ENCODE data around the gene LRRC8D. TPM values are rescaled to one million over a fixed set of nuclear protein-coding genes. Genes with fewer than 3 reads are reported as not detected.

The LRRC8D gene
- total RNA-seq, 5 donors from 2014 or later (not counting 1 experiment from before 2014, with no cell fraction given): 23.8 to 43.4 (median 33.0) TPM

GRCh38 chr1:89816366-89816765 lies 4.5 kb upstream of the LRRC8D start:
- ATAC-seq (replicated peaks in 1 of 4): no peak
- H3K4me1 Mint-ChIP-seq: peaks cover 19 to 31% (median 22%) of the 10 kb centered on the region in 3 donors
- CTCF ChIA-PET: interaction anchor here in 1 of 2 donors (0.8 kb wide), 1 partner anchor 21 kb away, joined by 4 read pairs; no protein-coding TSS in a partner anchor

GRCh38 chr1:89821322-89822108 lies 683 bp downstream of the LRRC8D start:
- peaks cover 11 to 17% of the 10 kb centered on the region in 2 experiments for H3K4me1 ChIP-seq (ENCODE audit: control insufficient read depth in 1 of 2, extremely low read depth in 1 of 2, insufficient read depth in 2 of 2, low read length in 2 of 2)

More at GRCh38 chr1:89816366-89816765, 4.5 kb upstream of the LRRC8D start:
- Histone ChIP-seq H3K36me3 (ENCODE audit: control insufficient read depth in 2 of 2, extremely low read depth in 1 of 2, insufficient read depth in 1 of 2, low read length in 1 of 2) (no peaks in the 10 kb centered on the region), H3K27ac (ENCODE audit: low read length) (no peak overlapping the region), H3K9me3 (no peaks in the 10 kb centered on the region), H3K4me3 (ENCODE audit: control insufficient read depth in 1 of 2, extremely low read depth in 1 of 2, low read length in 1 of 2) (no peak overlapping the region), H3K27me3 (replicated peaks in 1 of 2; ENCODE audit: control insufficient read depth in 2 of 2, extremely low read depth in 1 of 2, insufficient read depth in 2 of 2, low read length in 1 of 2) (peaks cover 0 to 4% of the 10 kb centered on the region in 2 experiments), H3K4me1 (ENCODE audit: control insufficient read depth in 1 of 2, extremely low read depth in 1 of 2, insufficient read depth in 2 of 2, low read length in 2 of 2) (peaks cover 6 to 11% of the 10 kb centered on the region in 2 experiments)
- POLR2A ChIA-PET: interaction anchor here in 1 of 2 donors (0.6 kb wide), 1 partner anchor 25 kb away, joined by 3 read pairs; no protein-coding TSS in a partner anchor
- whole genome bisulfite sequencing (ENCODE audit: insufficient coverage): no CpG with 5 or more reads among the region's 2 CpGs
- Mint-ChIP-seq H3K36me3 (no peaks in the 10 kb centered on the region), H3K4me3 (no peak overlapping the region), H3K27ac (no peak overlapping the region), H3K9me3 (no peaks in the 10 kb centered on the region), H3K27me3 (peaks cover 4 to 11% of the 10 kb centered on the region in 2 donors)
- DNase-seq: no peak

GRCh38 chr1:89822109-89822962 lies 1.5 kb downstream of the LRRC8D start:
- ChIA-PET POLR2A (interaction anchor here (0.6 to 1.1 kb wide), 5 partner anchors 21 to 1195 kb away, joined by 3 to 6 read pairs (median 3); no protein-coding TSS in a partner anchor), CTCF (interaction anchor here (0.9 to 1.2 kb wide), 2 partner anchors 20 to 21 kb away, joined by 3 to 8 read pairs; no protein-coding TSS in a partner anchor)
- Histone ChIP-seq H3K27ac (ENCODE audit: low read length) (peak overlapping the region; percentile 38), H3K27me3 (replicated peaks in 1 of 2; ENCODE audit: control insufficient read depth in 2 of 2, extremely low read depth in 1 of 2, insufficient read depth in 2 of 2, low read length in 1 of 2) (no peaks in the 10 kb centered on the region), H3K4me1 (ENCODE audit: control insufficient read depth in 1 of 2, extremely low read depth in 1 of 2, insufficient read depth in 2 of 2, low read length in 2 of 2) (peaks cover 11 to 17% of the 10 kb centered on the region in 2 experiments), H3K9me3 (no peaks in the 10 kb centered on the region), H3K4me3 (ENCODE audit: control insufficient read depth in 1 of 2, extremely low read depth in 1 of 2, low read length in 1 of 2) (peak overlapping the region; percentile 81), H3K36me3 (ENCODE audit: control insufficient read depth in 2 of 2, extremely low read depth in 1 of 2, insufficient read depth in 1 of 2, low read length in 1 of 2) (no peaks in the 10 kb centered on the region)
- Mint-ChIP-seq H3K4me3 (peak overlapping the region; percentile 84 to 94 (median 87)), H3K27ac (peak overlapping the region; percentile 73 to 88), H3K27me3 (no peaks in the 10 kb centered on the region), H3K36me3 (peaks cover 3% of the 10 kb centered on the region), H3K4me1 (peaks cover 28 to 38% (median 38%) of the 10 kb centered on the region in 3 donors), H3K9me3 (no peaks in the 10 kb centered on the region)
- ATAC-seq (replicated peaks in 1 of 4) (no peak), DNase-seq (no peak)
- WGBS (ENCODE audit: insufficient coverage): 67% methylated on average over 9 of the region's 17 CpGs

More at GRCh38 chr1:89821322-89822108, 683 bp downstream of the LRRC8D start:
- Histone ChIP-seq H3K27ac (ENCODE audit: low read length) (peak overlapping the region; percentile 52), H3K4me3 (ENCODE audit: control insufficient read depth in 1 of 2, extremely low read depth in 1 of 2, low read length in 1 of 2) (peak overlapping the region; percentile 81), H3K9me3 (no peaks in the 10 kb centered on the region), H3K36me3 (ENCODE audit: control insufficient read depth in 2 of 2, extremely low read depth in 1 of 2, insufficient read depth in 1 of 2, low read length in 1 of 2) (no peaks in the 10 kb centered on the region), H3K27me3 (replicated peaks in 1 of 2; ENCODE audit: control insufficient read depth in 2 of 2, extremely low read depth in 1 of 2, insufficient read depth in 2 of 2, low read length in 1 of 2) (no peaks in the 10 kb centered on the region)
- DNase-seq (peak; percentile 11 to 73 (median 44)), ATAC-seq (replicated peaks in 1 of 4) (peak; percentile 61 to 65 (median 64))
- Mint-ChIP-seq H3K4me3 (peak overlapping the region; percentile 84 to 94 (median 87)), H3K9me3 (no peaks in the 10 kb centered on the region), H3K4me1 (peaks cover 28 to 38% (median 38%) of the 10 kb centered on the region in 3 donors), H3K27me3 (no peaks in the 10 kb centered on the region), H3K36me3 (peaks cover 3% of the 10 kb centered on the region), H3K27ac (peak overlapping the region; percentile 73 to 88)
- CTCF ChIA-PET: interaction anchor here (0.9 to 1.2 kb wide), 2 partner anchors 21 to 22 kb away, joined by 3 to 8 read pairs; no protein-coding TSS in a partner anchor
- under 1% methylated on average over 49 of the region's 73 CpGs for WGBS (ENCODE audit: insufficient coverage)
- POLR2A ChIA-PET: interaction anchor here (0.6 to 1.1 kb wide), 7 partner anchors 22 to 1195 kb away, joined by 3 to 6 read pairs (median 3); no protein-coding TSS in a partner anchor

- Mint-ChIP-seq H3K27me3 (no peaks in the 10 kb centered on the region), H3K4me3 (peak overlapping the region in 1 of 3 donors; percentile 94), H3K36me3 (peaks cover 6% of the 10 kb centered on the region), H3K27ac (peak overlapping the region; percentile 2 to 25), H3K9me3 (no peaks in the 10 kb centered on the region), H3K4me1 (peaks cover 28 to 38% (median 38%) of the 10 kb centered on the region in 3 donors)
- CTCF ChIA-PET: interaction anchor here in 1 of 2 donors (0.8 kb wide), 1 partner anchor 192 kb away, joined by 5 read pairs; no protein-coding TSS in a partner anchor
- DNase-seq (no peak), ATAC-seq (replicated peaks in 1 of 4) (no peak)
- Histone ChIP-seq H3K9me3 (no peaks in the 10 kb centered on the region), H3K27ac (ENCODE audit: low read length) (no peak overlapping the region), H3K4me1 (ENCODE audit: control insufficient read depth in 1 of 2, extremely low read depth in 1 of 2, insufficient read depth in 2 of 2, low read length in 2 of 2) (peaks cover 11 to 17% of the 10 kb centered on the region in 2 experiments), H3K36me3 (ENCODE audit: control insufficient read depth in 2 of 2, extremely low read depth in 1 of 2, insufficient read depth in 1 of 2, low read length in 1 of 2) (no peaks in the 10 kb centered on the region), H3K27me3 (replicated peaks in 1 of 2; ENCODE audit: control insufficient read depth in 2 of 2, extremely low read depth in 1 of 2, insufficient read depth in 2 of 2, low read length in 1 of 2) (no peaks in the 10 kb centered on the region), H3K4me3 (ENCODE audit: control insufficient read depth in 1 of 2, extremely low read depth in 1 of 2, low read length in 1 of 2) (no peak overlapping the region)
- WGBS (ENCODE audit: insufficient coverage): 100% methylated on average over 1 of the region's 4 CpGs
- POLR2A ChIA-PET: interaction anchor here in 1 of 2 donors (0.9 kb wide), 1 partner anchor 13 kb away, joined by 3 read pairs; no protein-coding TSS in a partner anchor
Measured at GRCh38 chr1:89822999-89823628, 2.3 kb downstream of the LRRC8D start.

GRCh38 chr1:89823679-89824292 lies 3.0 kb downstream of the LRRC8D start:
- POLR2A ChIA-PET: interaction anchor here in 1 of 2 donors (0.9 kb wide), 2 partner anchors 12 to 28 kb away, joined by 3 to 4 read pairs; no protein-coding TSS in a partner anchor
- Histone ChIP-seq H3K36me3 (ENCODE audit: control insufficient read depth in 2 of 2, extremely low read depth in 1 of 2, insufficient read depth in 1 of 2, low read length in 1 of 2) (no peaks in the 10 kb centered on the region), H3K27me3 (replicated peaks in 1 of 2; ENCODE audit: control insufficient read depth in 2 of 2, extremely low read depth in 1 of 2, insufficient read depth in 2 of 2, low read length in 1 of 2) (no peaks in the 10 kb centered on the region), H3K4me1 (ENCODE audit: control insufficient read depth in 1 of 2, extremely low read depth in 1 of 2, insufficient read depth in 2 of 2, low read length in 2 of 2) (peaks cover 11 to 17% of the 10 kb centered on the region in 2 experiments), H3K27ac (ENCODE audit: low read length) (no peak overlapping the region), H3K4me3 (ENCODE audit: control insufficient read depth in 1 of 2, extremely low read depth in 1 of 2, low read length in 1 of 2) (no peak overlapping the region), H3K9me3 (no peaks in the 10 kb centered on the region)
- CTCF ChIA-PET: interaction anchor here in 1 of 2 donors (0.8 to 1.2 kb wide), 3 partner anchors 19 to 192 kb away, joined by 4 to 5 read pairs (median 5); no protein-coding TSS in a partner anchor
- no peak for ATAC-seq (replicated peaks in 1 of 4)
- no peak for DNase-seq
- H3K27me3 Mint-ChIP-seq: no peaks in the 10 kb centered on the region
- peaks cover 6% of the 10 kb centered on the region for H3K36me3 Mint-ChIP-seq
- H3K4me3 Mint-ChIP-seq: no peak overlapping the region
- 59% methylated on average over 3 of the region's 6 CpGs for WGBS (ENCODE audit: insufficient coverage)
- H3K4me1 Mint-ChIP-seq: peaks cover 28 to 36% (median 33%) of the 10 kb centered on the region in 3 donors
- peak overlapping the region; percentile 25 to 52 for H3K27ac Mint-ChIP-seq
- H3K9me3 Mint-ChIP-seq: no peaks in the 10 kb centered on the region
